ENCODE measurements around the gene WWTR1. TPM values are rescaled to one million over a fixed set of nuclear protein-coding genes. Genes with fewer than 3 reads are reported as not detected.

WWTR1 gene
- total RNA-seq, 1 experiment from 2014 or later, result 25.5 TPM

DNA sequence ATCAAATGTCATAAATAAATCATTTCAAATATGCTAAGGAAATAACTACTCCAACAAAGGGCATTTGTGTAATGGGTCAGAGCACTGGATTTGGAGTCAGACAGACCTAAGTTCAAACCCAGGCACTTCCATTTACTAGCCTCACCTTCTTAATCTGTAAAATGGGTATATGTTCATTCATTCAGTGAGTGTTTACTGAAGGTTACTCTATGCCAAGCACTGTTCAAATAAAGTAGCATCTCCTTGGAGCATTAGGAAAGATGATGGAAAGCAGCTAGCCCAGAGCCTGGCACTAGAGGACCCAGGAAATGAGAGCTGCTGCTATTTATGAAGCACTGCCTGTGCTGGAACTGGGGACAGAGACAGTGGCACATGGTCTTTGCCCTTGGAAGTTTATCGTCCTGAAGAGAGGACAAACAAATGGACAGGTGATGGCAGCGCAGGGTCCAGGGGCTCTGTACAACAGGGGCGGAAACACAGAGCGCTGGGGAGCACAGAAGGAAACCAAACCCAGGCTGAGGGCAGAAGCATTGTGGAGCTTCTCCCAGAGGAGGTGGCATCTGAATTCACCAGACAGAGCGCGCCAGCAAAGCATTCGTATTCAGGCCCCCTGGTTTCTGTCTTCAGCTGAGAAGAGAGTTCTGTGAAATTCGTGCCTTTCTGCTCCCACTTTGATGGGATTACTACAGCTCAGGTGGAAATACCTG, 164.4 kb downstream of the WWTR1 start (continued):
- TF ChIP-seq ARID4B (CRISPR knock-in tag; IDR thresholded peaks at IDR 0.05; ENCODE audit: borderline replicate concordance) (no peak), STAT6 (CRISPR knock-in tag; conservative IDR thresholded peaks at IDR 0.05; ENCODE audit: low read depth) (no peak), JAZF1 (CRISPR knock-in tag; IDR thresholded peaks at IDR 0.05) (no peak)
- TF ChIP-seq, protein P1, sequence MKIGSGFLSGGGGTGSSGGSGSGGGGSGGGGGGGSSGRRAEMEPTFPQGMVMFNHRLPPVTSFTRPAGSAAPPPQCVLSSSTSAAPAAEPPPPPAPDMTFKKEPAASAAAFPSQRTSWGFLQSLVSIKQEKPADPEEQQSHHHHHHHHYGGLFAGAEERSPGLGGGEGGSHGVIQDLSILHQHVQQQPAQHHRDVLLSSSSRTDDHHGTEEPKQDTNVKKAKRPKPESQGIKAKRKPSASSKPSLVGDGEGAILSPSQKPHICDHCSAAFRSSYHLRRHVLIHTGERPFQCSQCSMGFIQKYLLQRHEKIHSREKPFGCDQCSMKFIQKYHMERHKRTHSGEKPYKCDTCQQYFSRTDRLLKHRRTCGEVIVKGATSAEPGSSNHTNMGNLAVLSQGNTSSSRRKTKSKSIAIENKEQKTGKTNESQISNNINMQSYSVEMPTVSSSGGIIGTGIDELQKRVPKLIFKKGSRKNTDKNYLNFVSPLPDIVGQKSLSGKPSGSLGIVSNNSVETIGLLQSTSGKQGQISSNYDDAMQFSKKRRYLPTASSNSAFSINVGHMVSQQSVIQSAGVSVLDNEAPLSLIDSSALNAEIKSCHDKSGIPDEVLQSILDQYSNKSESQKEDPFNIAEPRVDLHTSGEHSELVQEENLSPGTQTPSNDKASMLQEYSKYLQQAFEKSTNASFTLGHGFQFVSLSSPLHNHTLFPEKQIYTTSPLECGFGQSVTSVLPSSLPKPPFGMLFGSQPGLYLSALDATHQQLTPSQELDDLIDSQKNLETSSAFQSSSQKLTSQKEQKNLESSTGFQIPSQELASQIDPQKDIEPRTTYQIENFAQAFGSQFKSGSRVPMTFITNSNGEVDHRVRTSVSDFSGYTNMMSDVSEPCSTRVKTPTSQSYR (CRISPR knock-in tag; IDR thresholded peaks at IDR 0.05), result no peak

DNA sequence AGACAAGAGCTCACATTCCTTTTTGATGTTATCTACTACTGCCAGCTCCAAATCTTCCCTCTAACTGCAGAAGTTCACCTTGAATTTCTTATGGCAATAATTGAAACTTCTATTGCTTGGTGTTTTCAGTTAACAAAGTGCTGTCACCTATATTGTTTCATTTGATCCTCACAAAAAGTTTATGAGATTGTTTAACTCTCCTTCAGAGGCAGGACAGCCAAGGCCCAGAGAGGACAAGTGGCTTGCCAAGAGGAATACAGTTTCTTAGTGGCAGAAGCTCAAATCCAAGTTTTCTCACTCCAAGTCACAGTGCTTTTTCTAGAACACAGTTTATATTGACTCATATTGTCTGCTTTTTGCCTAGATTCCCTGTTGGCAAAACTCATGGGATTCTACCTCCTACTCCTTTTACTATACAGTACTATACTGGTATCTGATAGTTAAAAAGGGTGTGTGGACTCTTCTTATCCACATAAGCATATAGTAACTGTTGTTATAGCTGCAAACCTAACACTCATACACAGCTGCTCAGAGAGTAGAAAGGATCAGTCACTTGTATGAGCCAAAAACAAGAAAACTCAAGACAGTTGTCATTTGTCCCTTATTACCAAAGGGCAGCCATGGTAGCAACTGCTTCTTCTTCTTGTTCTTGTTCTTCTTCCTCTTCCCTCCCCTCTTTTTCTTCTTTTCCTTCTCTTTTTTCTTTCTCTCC, 167.4 kb downstream of the WWTR1 start:
- peaks cover 3% of the 10 kb centered on the region; the same call in 1 of the 2 replicates for H3K9me3 Mint-ChIP-seq
- no peaks in the 10 kb centered on the region for H3K27me3 Mint-ChIP-seq (ENCODE audit: low read depth)
- no peaks in the 10 kb centered on the region for H3K36me3 Mint-ChIP-seq
- ATAC-seq (no peak), DNase-seq (ENCODE audit: low spot score) (no peak)
- H3K27ac Mint-ChIP-seq, result no peak overlapping the region
- ChIA-PET CTCF (interaction anchor here (0.9 to 2.7 kb wide), 7 partner anchors 34 to 535 kb away, joined by 3 to 21 read pairs (median 5); no protein-coding TSS in a partner anchor), POLR2A (no interaction called here)
- no peak overlapping the region for H3K4me3 Mint-ChIP-seq
- peaks cover 7% of the 10 kb centered on the region; the same call in 1 of the 2 replicates for H3K4me1 Mint-ChIP-seq
- no peak for TF ChIP-seq NFE2L1 (CRISPR knock-in tag; IDR thresholded peaks at IDR 0.05)
- TF ChIP-seq ZBTB43 (CRISPR knock-in tag; IDR thresholded peaks at IDR 0.05), result no peak
- TF ChIP-seq, protein P2, sequence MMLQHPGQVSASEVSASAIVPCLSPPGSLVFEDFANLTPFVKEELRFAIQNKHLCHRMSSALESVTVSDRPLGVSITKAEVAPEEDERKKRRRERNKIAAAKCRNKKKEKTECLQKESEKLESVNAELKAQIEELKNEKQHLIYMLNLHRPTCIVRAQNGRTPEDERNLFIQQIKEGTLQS (CRISPR knock-in tag; conservative IDR thresholded peaks at IDR 0.05), result no peak
- TF ChIP-seq ZNF263 (CRISPR knock-in tag; IDR thresholded peaks at IDR 0.05; ENCODE audit: low read depth), result no peak
- TF ChIP-seq ZNF423 (CRISPR knock-in tag; IDR thresholded peaks at IDR 0.05), result no peak
- no peak for TF ChIP-seq ZBTB21 (CRISPR knock-in tag; IDR thresholded peaks at IDR 0.05; ENCODE audit: borderline replicate concordance)
- TF ChIP-seq FOXJ3 (CRISPR knock-in tag; IDR thresholded peaks at IDR 0.05; ENCODE audit: borderline replicate concordance), result no peak
- no peak for TF ChIP-seq GABPB1 (CRISPR knock-in tag; IDR thresholded peaks at IDR 0.05)
- TF ChIP-seq ZNF219 (CRISPR knock-in tag; IDR thresholded peaks at IDR 0.05; ENCODE audit: borderline replicate concordance), result no peak
- TF ChIP-seq, protein P1 (CRISPR knock-in tag; IDR thresholded peaks at IDR 0.05), result no peak
- TF ChIP-seq PRDM15 (CRISPR knock-in tag; IDR thresholded peaks at IDR 0.05), result no peak

All from WTC11 (cell line).